ENCODE data around the gene TNFAIP8L1.

Gene TNFAIP8L1

DNA sequence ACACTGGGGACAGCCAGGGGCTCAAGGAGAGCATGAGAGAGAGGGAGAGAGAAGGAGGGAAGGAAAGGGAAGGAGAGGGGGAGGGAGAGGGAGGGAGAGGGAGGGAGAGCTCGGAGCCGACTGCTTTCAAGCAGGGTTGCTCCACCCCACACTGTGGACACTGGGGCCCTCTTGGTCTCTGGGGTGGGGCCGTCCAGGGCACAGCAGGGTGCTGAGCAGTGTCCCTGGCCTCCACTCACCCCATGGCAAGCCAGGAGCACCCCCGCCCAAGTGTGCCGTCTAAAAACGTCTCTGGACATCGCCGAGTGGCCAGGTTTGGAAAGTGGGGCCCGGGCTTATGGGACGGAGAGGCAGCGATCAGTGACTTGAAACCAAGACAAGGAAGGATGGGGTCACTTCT lies 63.4 kb downstream of the TNFAIP8L1 start:
- DNase-seq (ENCODE audit: low read depth, low spot score), result no peak

DNA sequence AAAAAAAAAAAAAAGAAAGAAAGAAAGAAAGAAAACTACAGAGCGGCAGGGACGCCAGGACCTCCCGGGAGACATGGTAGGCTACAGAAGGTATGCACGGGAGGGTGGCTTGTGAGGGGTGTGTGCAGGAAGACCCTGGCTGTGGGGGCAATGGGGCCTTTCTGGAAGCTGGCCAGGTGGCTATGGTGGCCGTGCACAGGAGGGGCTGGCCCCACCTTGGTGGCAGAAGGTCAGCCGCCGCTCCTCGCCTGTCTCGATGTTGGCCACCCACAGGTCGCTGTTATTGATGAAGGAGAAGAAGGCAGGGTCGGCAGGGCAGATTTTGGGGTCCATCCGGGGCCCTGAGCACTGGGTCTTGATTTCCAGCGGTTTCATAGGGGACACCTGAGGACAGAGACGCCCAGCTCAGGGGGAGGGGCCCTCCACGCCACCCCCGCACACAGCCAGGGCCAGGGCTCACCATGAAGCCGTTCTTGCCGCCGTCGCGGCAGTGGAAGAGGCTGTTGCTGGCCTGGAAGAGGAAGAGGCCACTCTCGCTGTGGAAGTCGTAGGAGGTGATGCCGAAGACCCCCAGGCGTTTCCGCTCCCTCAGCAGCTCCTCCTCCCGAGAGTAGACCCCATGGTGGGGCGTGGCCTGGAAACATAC lies 64.5 kb downstream of the TNFAIP8L1 start:
- no peak for DNase-seq (ENCODE audit: low read depth, low spot score)

DNA sequence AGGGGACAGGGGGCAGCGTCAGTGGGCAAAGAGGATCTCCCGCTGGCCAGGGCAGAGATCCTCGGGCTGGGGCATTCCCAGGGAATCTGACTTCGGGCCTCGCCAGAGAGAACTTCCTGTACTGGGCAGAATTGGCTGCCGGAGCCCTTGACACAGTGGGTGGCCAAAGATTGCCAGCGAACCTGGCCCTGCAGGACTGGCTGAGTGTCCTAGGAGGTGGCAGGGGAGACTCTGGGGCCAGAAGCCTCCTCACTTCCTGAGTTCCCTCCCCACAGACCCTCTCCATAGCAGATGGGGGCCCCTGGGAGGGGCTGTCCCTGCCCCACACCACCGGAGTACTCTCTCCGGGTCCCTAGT lies 65.0 kb downstream of the TNFAIP8L1 start:
- no peak for DNase-seq (ENCODE audit: low read depth, low spot score)

Measured in activated naive CD8-positive, alpha-beta T cell treated with anti-CD3 and anti-CD28 coated beads, Interleukin-2, amount 50 U/mL, for 16 hours (primary cell).